Mucosa of stomach (tissue), 1 donor: Measurements from ENCODE around the gene OSBPL5.

Experiments
- H3K27me3 ChIP-seq: one replicate; pipeline ENCODE4 v1.7.0; 2013; ENCODE audit warnings: mild to moderate bottlenecking, low read length; ENCODE audit not compliant: control insufficient read depth, insufficient read depth
- H3K36me3 ChIP-seq: one replicate; pipeline ENCODE4 v1.7.0; 2013; ENCODE audit warnings: low read length; ENCODE audit not compliant: control insufficient read depth, insufficient read depth
- H3K4me1 ChIP-seq: one replicate; pipeline ENCODE4 v1.7.0; 2013; ENCODE audit warnings: mild to moderate bottlenecking, low read length; ENCODE audit not compliant: control insufficient read depth, insufficient read depth
- H3K4me3 ChIP-seq: one replicate; pipeline ENCODE4 v1.7.0; 2013; ENCODE audit warnings: low read length
- H3K9ac ChIP-seq: one replicate; pipeline ENCODE4 v1.7.0; 2013; ENCODE audit warnings: mild to moderate bottlenecking, low read length, moderate library complexity
- H3K9me3 ChIP-seq: one replicate; pipeline ENCODE4 v1.7.0; 2013; ENCODE audit warnings: mild to moderate bottlenecking, low read length, moderate library complexity; ENCODE audit not compliant: control insufficient read depth
- donor health status: Pancreatic carcinoma.

Gene OSBPL5

GRCh38 chr11:3096909-3097530 lies 68.1 kb downstream of the OSBPL5 start:
- H3K4me1 ChIP-seq: peaks cover 1% of the 10 kb centered on the region
- H3K9me3 ChIP-seq: no peaks in the 10 kb centered on the region
- H3K27me3 ChIP-seq: no peaks in the 10 kb centered on the region
- no peaks in the 10 kb centered on the region for H3K36me3 ChIP-seq
- H3K9ac ChIP-seq: no peak overlapping the region
- no peak overlapping the region for H3K4me3 ChIP-seq

- H3K9ac ChIP-seq: no peak overlapping the region
- H3K4me1 ChIP-seq: peaks cover 4% of the 10 kb centered on the region
- no peaks in the 10 kb centered on the region for H3K36me3 ChIP-seq
- no peak overlapping the region for H3K4me3 ChIP-seq
- no peaks in the 10 kb centered on the region for H3K27me3 ChIP-seq
- no peaks in the 10 kb centered on the region for H3K9me3 ChIP-seq
Measured at GRCh38 chr11:3095712-3096361, 69.3 kb downstream of the OSBPL5 start.

GRCh38 chr11:3094223-3094824 lies 70.8 kb downstream of the OSBPL5 start:
- H3K9ac ChIP-seq: no peak overlapping the region
- H3K36me3 ChIP-seq: no peaks in the 10 kb centered on the region
- no peak overlapping the region for H3K4me3 ChIP-seq
- no peaks in the 10 kb centered on the region for H3K9me3 ChIP-seq
- H3K27me3 ChIP-seq: no peaks in the 10 kb centered on the region
- peaks cover 4% of the 10 kb centered on the region for H3K4me1 ChIP-seq

- no peaks in the 10 kb centered on the region for H3K36me3 ChIP-seq
- H3K4me3 ChIP-seq: no peak overlapping the region
- no peaks in the 10 kb centered on the region for H3K9me3 ChIP-seq
- H3K27me3 ChIP-seq: no peaks in the 10 kb centered on the region
- H3K4me1 ChIP-seq: peaks cover 4% of the 10 kb centered on the region
- H3K9ac ChIP-seq: no peak overlapping the region
Measured at GRCh38 chr11:3093281-3094191, 71.6 kb downstream of the OSBPL5 start.

DNA sequence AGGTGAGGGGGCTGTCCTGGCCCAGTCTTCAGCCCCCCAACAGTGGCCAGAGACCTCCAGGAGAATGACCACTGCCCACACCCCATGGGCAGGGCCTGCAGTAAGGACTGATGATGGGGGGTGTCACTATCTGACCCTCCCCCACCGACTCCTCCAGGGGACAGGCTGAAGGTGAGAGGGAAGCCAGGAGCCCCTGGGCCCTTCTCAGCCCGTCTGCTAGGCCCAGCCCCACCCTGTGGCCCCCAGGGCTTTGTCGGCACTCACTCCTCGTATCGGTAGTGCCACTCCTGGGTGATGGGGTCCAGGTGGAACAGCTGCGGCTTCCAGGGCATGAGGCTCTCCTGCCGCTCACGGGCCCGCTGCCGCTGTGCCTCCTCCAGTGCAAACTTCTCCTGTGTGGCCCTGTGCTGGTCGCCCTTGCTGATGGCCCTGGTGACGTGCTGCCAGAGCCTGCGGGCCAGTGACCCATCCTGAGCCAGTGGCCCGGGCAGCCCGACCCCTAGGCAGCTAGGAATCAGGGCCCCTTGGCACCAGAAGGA lies 72.4 kb downstream of the OSBPL5 start:
- peaks cover 4% of the 10 kb centered on the region for H3K4me1 ChIP-seq
- H3K36me3 ChIP-seq: no peaks in the 10 kb centered on the region
- H3K4me3 ChIP-seq: no peak overlapping the region
- H3K9ac ChIP-seq: no peak overlapping the region
- H3K9me3 ChIP-seq: no peaks in the 10 kb centered on the region
- no peaks in the 10 kb centered on the region for H3K27me3 ChIP-seq

DNA sequence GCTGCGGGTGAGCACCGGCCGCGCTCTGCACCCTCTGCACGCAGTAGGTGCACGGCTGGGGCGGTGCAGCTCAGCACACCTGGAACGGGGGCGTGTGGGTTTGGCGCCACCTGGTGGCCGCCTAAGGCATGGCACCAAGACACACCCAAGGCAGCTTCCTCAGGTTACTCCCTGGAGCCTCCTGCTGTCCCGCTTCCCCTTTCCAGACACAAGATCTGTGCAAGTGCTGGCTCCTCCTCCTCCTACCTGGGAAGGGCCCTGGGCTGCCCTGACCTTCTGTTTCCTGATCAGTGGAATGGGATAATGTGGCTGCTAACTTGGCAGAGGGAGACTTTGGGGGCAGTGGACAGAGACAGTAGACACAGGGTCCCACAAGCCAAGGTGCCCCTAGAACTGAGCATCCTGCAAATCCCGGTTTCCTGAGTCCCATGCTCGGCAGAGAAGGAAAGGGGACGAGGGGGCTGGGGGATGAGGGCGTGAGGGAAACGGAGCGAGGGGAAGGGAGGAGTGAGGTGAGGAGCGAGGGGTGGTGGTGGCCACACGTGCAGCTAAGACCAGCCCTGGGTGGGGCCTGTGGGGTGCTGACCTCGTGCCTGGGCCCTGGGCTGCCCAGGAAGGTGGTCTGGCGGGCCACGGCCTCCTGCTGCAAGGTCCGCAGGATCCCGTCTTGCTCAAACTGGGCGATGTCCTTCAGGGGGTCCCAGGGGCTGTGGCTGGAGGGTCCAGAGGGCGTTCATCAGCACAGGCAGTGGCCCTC lies 73.1 kb downstream of the OSBPL5 start:
- Histone ChIP-seq H3K27me3 (no peaks in the 10 kb centered on the region), H3K9ac (no peak overlapping the region)

GRCh38 chr11:3091081-3091845 lies 73.8 kb downstream of the OSBPL5 start:
- Histone ChIP-seq H3K9me3 (no peaks in the 10 kb centered on the region), H3K36me3 (no peaks in the 10 kb centered on the region), H3K4me3 (no peak overlapping the region), H3K27me3 (no peaks in the 10 kb centered on the region), H3K9ac (no peak overlapping the region), H3K4me1 (peaks cover 4% of the 10 kb centered on the region)

More for the DNA sequence above, 73.1 kb downstream of the OSBPL5 start:
- Histone ChIP-seq H3K4me3 (no peak overlapping the region), H3K9me3 (no peaks in the 10 kb centered on the region), H3K36me3 (no peaks in the 10 kb centered on the region), H3K4me1 (peaks cover 4% of the 10 kb centered on the region)

- Histone ChIP-seq H3K4me1 (peaks cover 4% of the 10 kb centered on the region), H3K9me3 (no peaks in the 10 kb centered on the region), H3K4me3 (no peak overlapping the region), H3K36me3 (no peaks in the 10 kb centered on the region), H3K9ac (no peak overlapping the region), H3K27me3 (no peaks in the 10 kb centered on the region)
Measured at GRCh38 chr11:3090096-3090901, 74.8 kb downstream of the OSBPL5 start.

GRCh38 chr11:3089236-3090061 lies 75.7 kb downstream of the OSBPL5 start:
- Histone ChIP-seq H3K27me3 (no peaks in the 10 kb centered on the region), H3K4me3 (no peak overlapping the region), H3K36me3 (no peaks in the 10 kb centered on the region), H3K4me1 (peaks cover 4% of the 10 kb centered on the region), H3K9me3 (no peaks in the 10 kb centered on the region), H3K9ac (no peak overlapping the region)

DNA sequence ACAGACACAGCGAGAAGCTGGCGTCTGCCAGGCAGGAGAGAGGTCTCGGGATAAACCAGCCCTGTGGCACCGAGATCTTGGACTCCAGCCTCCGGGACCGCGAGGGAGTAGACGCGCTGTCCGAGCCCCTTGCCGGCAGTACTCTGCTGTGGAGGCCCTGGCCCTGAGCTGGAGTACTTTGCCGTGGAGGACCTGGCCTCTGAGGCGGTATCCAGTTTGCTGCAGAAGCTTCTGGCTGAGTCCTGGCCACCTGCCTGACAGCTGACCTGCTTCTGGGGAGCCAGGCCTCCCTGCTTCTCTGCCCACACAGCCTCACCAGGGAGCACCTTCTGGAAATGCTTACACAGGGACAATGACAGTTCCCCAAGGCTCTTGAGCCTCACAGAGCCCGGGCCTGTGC lies 76.3 kb downstream of the OSBPL5 start:
- H3K4me1 ChIP-seq: peaks cover 4% of the 10 kb centered on the region
- H3K4me3 ChIP-seq: no peak overlapping the region
- no peaks in the 10 kb centered on the region for H3K9me3 ChIP-seq
- no peak overlapping the region for H3K9ac ChIP-seq
- no peaks in the 10 kb centered on the region for H3K36me3 ChIP-seq
- H3K27me3 ChIP-seq: no peaks in the 10 kb centered on the region
